Mucosa of descending colon (tissue), 3 donors: ENCODE measurements around the gene UBE3B. TPM values are rescaled to one million over a fixed set of nuclear protein-coding genes. Genes with fewer than 3 reads are reported as not detected.

ENCODE experiments used
- ATAC-seq: fragments of 200-7000 bp; cut with Tn5 transposase; one replicate; pipeline ENCODE4 v1.9.1; 2020; ENCODE audit warnings: mild to moderate bottlenecking, moderate library complexity
- DNase-seq, 3 donors: peaks; one replicate each; pipeline ENCODE4 v3.0.0-alpha.2; 2020
- H3K36me3 ChIP-seq: fragments of 200-600 bp; one replicate; pipeline ENCODE4 v1.8.0; 2021; ENCODE audit warnings: low read depth, mild to moderate bottlenecking
- H3K4me1 ChIP-seq: fragments of 200-600 bp; one replicate; pipeline ENCODE4 v1.8.0; 2021; ENCODE audit warnings: low read depth, mild to moderate bottlenecking
- H3K4me3 ChIP-seq: fragments of 200-600 bp; one replicate; pipeline ENCODE4 v1.8.0; 2021; ENCODE audit warnings: mild to moderate bottlenecking
- H3K9me3 ChIP-seq: fragments of 200-600 bp; one replicate; pipeline ENCODE4 v1.8.0; 2021; ENCODE audit warnings: mild to moderate bottlenecking
- intact Hi-C, 2 donors: fragments of 100-400 bp; cut with DNase I in 1 of 2; cut with micrococcal nuclease in 1 of 2; formaldehyde crosslinking; loops; one replicate each; pipeline versions ENCODE4 v1.11.0 to v1.11.1; 2022; cut with DNase I, micrococcal nuclease
- total RNA-seq, 3 donors: library from RNA; stranded (reverse); fragmentation: NEBNext Ultra II Directional in 2 of 3; extraction: Animal tissue kit (Norgen Biotek cat#: 25700) in 2 of 3; gene quantifications; one replicate each; pipeline versions ENCODE4 v1.2.1 to v1.2.4, GENCODE V29; 2021 to 2023
- TF ChIP-seq, protein P1 (sequence below): fragments of 200-600 bp; IDR thresholded peaks from one replicate; pipeline ENCODE4 v1.8.0; 2022; ENCODE audit warnings: antibody characterized with exemption, mild to moderate bottlenecking
- donor health status: DM: no; HTN: no; CAD: no; lungs with moderate emphysema.
- donor health status: DM: no; HTN: no; CAD: no.
- donor health status: DM: no; HTN: yes; CAD: no.

Gene UBE3B
- total RNA-seq, 3 donors from 2014 or later = 52.5 to 62.3 (median 54.6) TPM

- peak; percentile 97 for ATAC-seq
- TF ChIP-seq, protein P1, sequence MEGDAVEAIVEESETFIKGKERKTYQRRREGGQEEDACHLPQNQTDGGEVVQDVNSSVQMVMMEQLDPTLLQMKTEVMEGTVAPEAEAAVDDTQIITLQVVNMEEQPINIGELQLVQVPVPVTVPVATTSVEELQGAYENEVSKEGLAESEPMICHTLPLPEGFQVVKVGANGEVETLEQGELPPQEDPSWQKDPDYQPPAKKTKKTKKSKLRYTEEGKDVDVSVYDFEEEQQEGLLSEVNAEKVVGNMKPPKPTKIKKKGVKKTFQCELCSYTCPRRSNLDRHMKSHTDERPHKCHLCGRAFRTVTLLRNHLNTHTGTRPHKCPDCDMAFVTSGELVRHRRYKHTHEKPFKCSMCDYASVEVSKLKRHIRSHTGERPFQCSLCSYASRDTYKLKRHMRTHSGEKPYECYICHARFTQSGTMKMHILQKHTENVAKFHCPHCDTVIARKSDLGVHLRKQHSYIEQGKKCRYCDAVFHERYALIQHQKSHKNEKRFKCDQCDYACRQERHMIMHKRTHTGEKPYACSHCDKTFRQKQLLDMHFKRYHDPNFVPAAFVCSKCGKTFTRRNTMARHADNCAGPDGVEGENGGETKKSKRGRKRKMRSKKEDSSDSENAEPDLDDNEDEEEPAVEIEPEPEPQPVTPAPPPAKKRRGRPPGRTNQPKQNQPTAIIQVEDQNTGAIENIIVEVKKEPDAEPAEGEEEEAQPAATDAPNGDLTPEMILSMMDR = no peak
- peak; percentile 99 for DNase-seq
- H3K36me3 ChIP-seq = no peaks in the 10 kb centered on the region
- intact Hi-C loops = no loop called here
- H3K9me3 ChIP-seq = no peaks in the 10 kb centered on the region
- H3K4me1 ChIP-seq = peaks cover 12% of the 10 kb centered on the region
- peak within 1 kb of the TSS; percentile 56 for H3K4me3 ChIP-seq
These were observed 95.8 kb downstream of the UBE3B start, which contains the start of the genes MMAB and MVK for GRCh38 chr12:109573029-109573913. MMAB (minus strand) TSS chr12:109573504; CDS start chr12:109573480, 24 bp downstream. MVK (plus strand) TSS chr12:109573794; CDS start chr12:109574823, 1,029 bp downstream.

- intact Hi-C loops = no loop called here
- TF ChIP-seq, protein P1 = no peak
- Histone ChIP-seq H3K9me3 (no peaks in the 10 kb centered on the region), H3K36me3 (no peaks in the 10 kb centered on the region), H3K4me3 (peak overlapping the region; percentile 56), H3K4me1 (peaks cover 12% of the 10 kb centered on the region)
- ATAC-seq = no peak
- DNase-seq = no peak
These were observed 96.4 kb downstream of the UBE3B start for GRCh38 chr12:109573914-109574244.

GRCh38 chr12:109575683-109576082, 98.2 kb downstream of the UBE3B start:
- TF ChIP-seq, protein P1 = no peak
- ATAC-seq (no peak), DNase-seq (no peak)
- peaks cover 12% of the 10 kb centered on the region for H3K4me1 ChIP-seq
- H3K36me3 ChIP-seq = no peaks in the 10 kb centered on the region
- intact Hi-C loops = no loop called here
- no peaks in the 10 kb centered on the region for H3K9me3 ChIP-seq
- H3K4me3 ChIP-seq = no peak overlapping the region

DNA sequence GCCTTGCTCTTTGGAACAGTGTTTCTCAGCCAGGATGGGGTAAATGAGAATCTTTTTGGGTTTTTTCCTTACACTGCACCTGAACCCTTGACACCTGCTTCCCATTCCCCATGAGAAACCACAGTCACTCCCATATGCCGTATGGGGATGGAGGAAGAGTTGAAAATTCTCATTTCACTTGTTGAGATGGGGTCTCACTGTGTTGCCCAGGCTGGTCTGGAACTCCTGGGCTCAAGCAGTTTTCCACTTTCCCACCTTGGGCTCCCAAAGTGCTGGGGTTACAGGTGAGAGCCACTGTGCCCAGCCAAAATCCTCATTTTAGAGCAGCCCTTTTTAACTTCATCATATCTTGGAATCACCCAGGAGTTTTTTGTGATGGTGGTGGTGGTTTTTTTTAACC, 99.9 kb downstream of the UBE3B start:
- no peak overlapping the region for H3K4me3 ChIP-seq
- DNase-seq (no peak), ATAC-seq (no peak)
- TF ChIP-seq, protein P1 = no peak
- H3K36me3 ChIP-seq = no peaks in the 10 kb centered on the region
- H3K4me1 ChIP-seq = peaks cover 12% of the 10 kb centered on the region
- intact Hi-C loops = no loop called here
- no peaks in the 10 kb centered on the region for H3K9me3 ChIP-seq

DNA sequence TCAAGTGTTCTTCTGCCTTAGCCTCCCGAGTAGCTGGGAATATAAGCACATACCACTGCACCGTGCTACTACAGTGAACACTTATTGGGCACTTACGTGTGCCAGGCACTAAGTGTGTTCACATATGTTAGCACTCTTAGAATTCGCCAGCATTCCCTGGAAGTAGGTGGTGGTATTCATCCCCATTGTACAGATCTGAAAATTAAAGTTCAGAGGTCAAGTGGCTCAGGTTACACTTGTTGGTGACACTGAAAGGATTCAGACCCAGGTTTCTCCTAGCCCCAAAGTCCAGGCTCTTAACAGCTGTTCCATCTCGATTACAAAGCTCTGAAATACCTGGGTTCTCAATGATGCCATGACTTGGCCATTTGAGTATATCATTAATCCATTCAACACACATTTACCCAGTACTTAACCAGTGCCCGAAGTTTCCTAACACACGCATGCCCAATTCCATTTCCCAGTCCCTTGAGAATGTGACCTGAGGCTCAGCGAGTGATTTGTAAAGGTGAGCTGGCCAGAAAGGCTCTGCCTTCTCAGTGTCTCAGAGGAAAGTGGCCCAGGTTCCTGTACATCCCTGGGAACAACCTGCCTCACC, 101.0 kb downstream of the UBE3B start:
- TF ChIP-seq, protein P1 = no peak
- Histone ChIP-seq H3K36me3 (no peaks in the 10 kb centered on the region), H3K4me3 (no peak overlapping the region), H3K4me1 (peaks cover 8% of the 10 kb centered on the region), H3K9me3 (no peaks in the 10 kb centered on the region)
- intact Hi-C loops = no loop called here
- ATAC-seq = no peak
- DNase-seq = no peak
